ENCODE results near the gene TRMT10C. TPM values are rescaled to one million over a fixed set of nuclear protein-coding genes. Genes with fewer than 3 reads are reported as not detected.
A peak's percentile ranks its signal among the peaks of the same experiment; 100 is the strongest.
"Not testable (repeated sequence)": the region's sequence is repeated elsewhere in the genome, so short reads cannot be mapped to it uniquely, and the experiment has no call there.

TRMT10C gene
- total and polyA plus RNA-seq, 8 donors = 12.3 to 26.6 (median 25.2) TPM

GRCh38 chr3:101548527-101549105, 13.1 kb upstream of the TRMT10C start:
- H3K27me3 ChIP-seq = no peaks in the 10 kb centered on the region
- no peak for DNase-seq
- H3K4me3 ChIP-seq = no peak overlapping the region
- no peak for ATAC-seq
- no peaks in the 10 kb centered on the region for H3K9me3 ChIP-seq
- no peak overlapping the region for H3K27ac ChIP-seq
- TF ChIP-seq CTCF (IDR thresholded peaks at IDR 0.05) = no peak
- intact Hi-C loops (cut with DNase I) = no loop called here
- no peaks in the 10 kb centered on the region for H3K4me1 ChIP-seq
- H3K36me3 ChIP-seq = no peaks in the 10 kb centered on the region

- Histone ChIP-seq H3K4me3 (no peak overlapping the region), H3K27ac (no peak overlapping the region), H3K36me3 (no peaks in the 10 kb centered on the region), H3K27me3 (no peaks in the 10 kb centered on the region), H3K9me3 (no peaks in the 10 kb centered on the region), H3K4me1 (no peaks in the 10 kb centered on the region)
- ATAC-seq (no peak), DNase-seq (no peak)
- no peak for TF ChIP-seq CTCF (IDR thresholded peaks at IDR 0.05)
- intact Hi-C loops (cut with DNase I) = no loop called here
Observed at GRCh38 chr3:101549473-101549872, 12.2 kb upstream of the TRMT10C start.

GRCh38 chr3:101551359-101552081, 10.1 kb upstream of the TRMT10C start:
- H3K9me3 ChIP-seq; ATAC-seq; H3K36me3 ChIP-seq; intact Hi-C loops (cut with DNase I); H3K27ac ChIP-seq; H3K4me1 ChIP-seq; H3K27me3 ChIP-seq; H3K4me3 ChIP-seq: not testable (repeated sequence)
- peak in 1 of 4 donors; percentile 72 for DNase-seq

- DNase-seq; H3K27ac ChIP-seq; ATAC-seq; H3K4me1 ChIP-seq; H3K36me3 ChIP-seq; intact Hi-C loops (cut with DNase I); H3K9me3 ChIP-seq; H3K4me3 ChIP-seq: not testable (repeated sequence)
- H3K27me3 ChIP-seq = peaks cover 0 to 26% of the 10 kb centered on the region in 2 donors
Observed at GRCh38 chr3:101553381-101553780, 8.3 kb upstream of the TRMT10C start.

- Histone ChIP-seq H3K27ac (no peak overlapping the region), H3K4me3 (no peak overlapping the region), H3K36me3 (no peaks in the 10 kb centered on the region), H3K4me1 (no peaks in the 10 kb centered on the region), H3K27me3 (peaks cover 4 to 52% of the 10 kb centered on the region in 2 donors), H3K9me3 (no peaks in the 10 kb centered on the region)
- DNase-seq (no peak), ATAC-seq (no peak)
- TF ChIP-seq CTCF (IDR thresholded peaks at IDR 0.05) = no peak
- intact Hi-C loops (cut with DNase I) = no loop called here
Observed at GRCh38 chr3:101556064-101556463, 5.6 kb upstream of the TRMT10C start.

GRCh38 chr3:101567528-101568317, 6.1 kb downstream of the TRMT10C start:
- ATAC-seq = no peak
- intact Hi-C loops (cut with DNase I) = no loop called here
- no peak overlapping the region for H3K4me3 ChIP-seq

More at GRCh38 chr3:101567528-101568317, 6.1 kb downstream of the TRMT10C start:
- Histone ChIP-seq H3K36me3 (peaks cover 0 to 31% of the 10 kb centered on the region in 2 donors), H3K27ac (no peak overlapping the region), H3K27me3 (no peaks in the 10 kb centered on the region), H3K9me3 (no peaks in the 10 kb centered on the region), H3K4me1 (peaks cover 2 to 17% of the 10 kb centered on the region in 2 donors)
- no peak for DNase-seq
- TF ChIP-seq CTCF (IDR thresholded peaks at IDR 0.05) = no peak
